ENCODE results near the gene COLEC11. TPM values are rescaled to one million over a fixed set of nuclear protein-coding genes. Genes with fewer than 3 reads are reported as not detected.
A peak's percentile ranks its signal among the peaks of the same experiment; 100 is the strongest.
"Not testable (repeated sequence)": the region's sequence is repeated elsewhere in the genome, so short reads cannot be mapped to it uniquely, and the experiment has no call there.

Gene COLEC11
- 2.1 TPM in 1 of 2 replicates, not detected in the other for total RNA-seq (2014; rRNA removed; shearing (Covaris generic))

- DNase-seq (ENCODE audit: low spot score) = peak; percentile 52
Measured at GRCh38 chr2:3594493-3595281, at the start of gene COLEC11. TSS of gene COLEC11 (plus strand) at chr2:3595112. CDS start at chr2:3604341, 9,229 bp downstream.

DNA sequence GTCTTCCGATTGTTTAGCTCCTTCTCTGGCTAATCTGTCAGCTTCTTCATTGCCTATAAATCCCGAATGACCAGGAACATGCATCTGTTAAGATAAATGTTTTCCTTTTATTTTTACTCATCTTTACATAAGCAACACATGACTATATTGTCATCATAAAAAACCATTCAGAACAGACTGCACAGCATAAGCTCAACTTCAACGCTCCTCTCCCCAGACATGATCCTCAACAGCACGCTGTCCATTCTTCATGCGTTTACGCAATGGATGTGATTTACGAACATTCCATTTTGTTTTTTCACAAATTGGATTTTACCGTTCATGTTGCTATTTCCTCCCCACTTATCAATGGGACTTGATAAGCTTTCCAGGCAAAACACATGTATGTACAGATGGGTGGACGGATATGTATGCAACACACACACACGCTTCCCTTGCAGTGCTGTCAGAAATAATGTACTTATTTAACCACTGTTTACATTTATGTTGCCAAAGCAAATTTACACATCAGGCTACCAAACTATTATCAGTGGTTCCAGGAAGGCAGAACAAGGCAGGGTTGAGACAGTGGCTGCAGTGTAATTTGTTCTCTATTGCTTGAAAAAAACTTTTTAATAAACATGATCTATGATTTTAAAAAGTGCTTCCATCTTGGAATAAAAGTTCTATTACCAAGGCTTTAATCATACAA, 49.0 kb upstream of the COLEC11 start:
- DNase-seq (ENCODE audit: low spot score) = no peak
- in situ Hi-C loops (cut with HindIII; ENCODE audit: low sequenced_read_pairs) = no loop called here

More at GRCh38 chr2:3594493-3595281, at the start of gene COLEC11:
- in situ Hi-C loops (cut with HindIII; ENCODE audit: low sequenced_read_pairs) = no loop called here

GRCh38 chr2:3547915-3548314, 47.0 kb upstream of the COLEC11 start:
- in situ Hi-C loops (cut with HindIII; ENCODE audit: low sequenced_read_pairs) = no loop called here
- DNase-seq (ENCODE audit: low spot score) = no peak

DNA sequence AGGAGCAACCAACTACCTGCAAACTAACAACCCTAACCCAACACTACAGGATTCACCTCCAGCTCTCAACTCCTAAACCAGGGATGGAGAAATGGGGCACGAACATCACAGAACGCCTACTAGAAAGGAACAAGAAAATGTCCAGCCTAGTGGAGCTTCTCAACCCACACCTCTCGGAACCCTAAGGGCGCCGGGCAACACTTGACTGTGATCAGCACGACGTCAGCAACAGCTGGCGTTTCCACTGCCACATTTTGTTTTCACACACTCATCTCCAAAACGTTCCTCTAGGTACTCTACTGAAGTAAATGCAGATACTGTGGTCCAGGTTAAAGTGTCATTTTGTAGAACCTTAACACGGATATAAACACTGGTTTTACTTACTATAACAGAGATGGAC, 41.0 kb upstream of the COLEC11 start:
- in situ Hi-C loops (cut with HindIII; ENCODE audit: low sequenced_read_pairs) = no loop called here
- DNase-seq (ENCODE audit: low spot score) = no peak

- DNase-seq (ENCODE audit: low spot score) = no peak
- in situ Hi-C loops (cut with HindIII; ENCODE audit: low sequenced_read_pairs) = no loop called here
Measured at GRCh38 chr2:3557639-3558204, 37.2 kb upstream of the COLEC11 start.

DNA sequence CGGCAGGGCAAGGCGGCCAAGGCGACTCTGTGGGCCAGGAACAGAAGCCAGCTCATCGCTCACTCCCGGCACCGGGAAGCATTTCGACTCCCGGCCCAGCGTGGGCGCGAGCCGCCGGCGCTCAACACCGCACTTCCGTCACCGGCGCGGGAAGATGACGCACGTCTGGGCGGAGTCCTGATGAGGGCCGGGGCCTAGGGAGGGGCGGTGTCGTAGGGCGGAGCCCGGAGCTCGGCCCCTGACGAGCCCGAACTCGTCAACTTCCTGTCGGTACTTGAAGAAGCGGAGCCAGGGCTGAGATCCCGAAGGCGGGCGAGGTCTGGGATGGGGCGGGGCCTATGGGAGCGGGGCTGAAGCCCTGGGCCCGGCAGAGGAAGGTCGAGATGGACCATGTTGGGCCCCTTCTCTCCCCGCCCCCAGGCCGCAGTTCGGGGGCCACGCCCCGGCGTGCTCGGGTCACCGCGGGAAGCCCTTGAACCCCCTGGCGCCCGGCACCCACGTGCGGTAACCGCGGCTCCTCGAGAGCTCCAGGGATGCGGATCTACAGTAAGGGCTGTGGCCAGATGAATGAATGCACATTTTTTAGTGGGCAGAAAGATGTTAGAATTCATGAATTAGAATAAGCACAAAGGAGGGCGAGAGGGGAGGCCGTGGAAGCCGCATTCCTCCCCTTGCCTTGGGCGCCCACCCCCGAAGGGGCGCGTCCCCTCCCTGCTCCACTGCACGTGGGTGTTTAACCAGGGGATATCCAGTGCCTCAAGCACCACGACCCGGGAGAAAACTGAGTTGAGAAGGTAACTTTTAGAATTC, 36.5 kb upstream of the COLEC11 start, which contains the start of gene RNASEH1:
Gene RNASEH1 (minus strand): TSS at position 129 of the 810 bp plus-strand sequence. CDS start 73 bp downstream, at position 56.
- in situ Hi-C loops (cut with HindIII; ENCODE audit: low sequenced_read_pairs) = no loop called here
- peak; percentile 97 for DNase-seq (ENCODE audit: low spot score)

DNA sequence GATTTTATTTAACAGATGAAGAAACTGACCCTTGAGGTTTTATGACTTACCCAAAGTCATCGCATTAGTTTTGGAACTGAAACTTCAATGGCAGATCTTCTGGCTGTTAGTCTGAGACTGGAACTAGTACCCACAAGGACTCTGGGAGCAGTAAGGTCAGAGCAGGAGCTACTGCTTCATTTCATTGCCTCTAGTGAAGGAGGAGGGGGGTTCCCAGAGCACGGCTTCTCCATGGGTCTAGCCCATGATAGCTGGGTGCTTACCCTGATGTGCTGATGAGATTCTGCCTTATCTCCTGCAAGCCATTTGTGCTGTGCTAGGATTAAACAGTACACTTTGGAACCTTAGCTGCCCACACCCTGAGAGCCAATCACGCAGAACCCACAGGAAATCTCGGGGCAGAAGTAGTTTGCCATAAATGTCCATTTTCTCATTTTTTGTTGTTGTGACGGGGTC, 31.4 kb upstream of the COLEC11 start:
- no peak for DNase-seq (ENCODE audit: low spot score)
- in situ Hi-C loops (cut with HindIII; ENCODE audit: low sequenced_read_pairs) = no loop called here

DNA sequence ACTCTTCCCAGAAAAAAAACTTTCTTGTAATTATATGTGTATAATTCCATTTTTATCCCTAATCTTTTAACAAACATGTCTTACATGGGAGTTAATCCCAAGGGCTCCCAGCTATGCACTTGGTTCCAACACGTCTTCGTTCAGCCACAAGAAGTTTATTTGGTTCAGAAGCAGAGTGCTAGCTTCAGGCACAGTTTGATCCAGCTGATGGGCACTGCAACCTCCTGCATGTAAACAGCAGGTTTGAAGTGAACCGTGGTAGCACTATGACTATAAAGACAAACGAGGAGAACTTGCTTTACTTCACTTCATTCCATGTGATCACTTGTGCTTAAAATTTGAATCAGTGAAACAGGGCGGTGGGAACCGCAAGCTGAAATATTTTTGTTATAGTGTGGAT, 29.8 kb upstream of the COLEC11 start:
- DNase-seq (ENCODE audit: low spot score) = no peak
- in situ Hi-C loops (cut with HindIII; ENCODE audit: low sequenced_read_pairs) = no loop called here

GRCh38 chr2:3566806-3567205, 28.1 kb upstream of the COLEC11 start:
- DNase-seq (ENCODE audit: low spot score) = no peak
- in situ Hi-C loops (cut with HindIII; ENCODE audit: low sequenced_read_pairs) = no loop called here

DNA sequence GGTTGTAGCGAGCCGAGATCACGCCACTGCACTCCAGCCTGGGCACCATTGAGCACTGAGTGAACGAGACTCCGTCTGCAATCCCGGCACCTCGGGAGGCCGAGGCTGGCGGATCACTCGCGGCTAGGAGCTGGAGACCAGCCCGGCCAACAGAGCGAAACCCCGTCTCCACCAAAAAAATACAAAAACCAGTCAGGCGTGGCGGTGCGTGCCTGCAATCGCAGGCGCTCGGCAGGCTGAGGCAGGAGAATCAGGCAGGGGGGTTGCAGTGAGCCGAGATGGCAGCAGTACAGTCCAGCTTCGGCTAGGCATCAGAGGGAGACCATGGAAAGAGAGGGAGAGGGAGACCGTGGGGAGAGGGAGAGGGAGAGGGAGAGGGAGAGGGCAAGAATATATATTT, 25.3 kb upstream of the COLEC11 start:
- DNase-seq (ENCODE audit: low spot score); in situ Hi-C loops (cut with HindIII; ENCODE audit: low sequenced_read_pairs): not testable (repeated sequence)

DNA sequence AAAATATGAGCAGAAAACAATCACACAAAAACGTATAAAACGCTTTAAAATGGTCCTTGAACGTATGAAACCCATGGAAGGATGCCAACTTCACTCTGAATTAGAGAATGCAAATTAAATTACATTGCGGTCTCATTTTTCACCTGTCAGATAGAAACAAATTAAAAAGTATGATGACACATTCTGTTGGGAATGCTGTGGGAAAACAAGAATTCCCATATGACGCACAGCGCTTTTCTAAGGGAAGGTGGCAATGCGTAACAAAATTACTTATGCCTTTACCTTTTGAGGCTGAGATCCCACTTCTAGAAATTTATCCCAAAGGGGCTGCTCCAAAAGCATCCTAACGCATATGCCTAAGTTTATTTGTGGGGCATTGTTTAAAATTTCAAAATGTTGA, 23.6 kb upstream of the COLEC11 start:
- DNase-seq (ENCODE audit: low spot score) = no peak
- in situ Hi-C loops (cut with HindIII; ENCODE audit: low sequenced_read_pairs) = no loop called here

GRCh38 chr2:3572620-3573019, 22.3 kb upstream of the COLEC11 start:
- in situ Hi-C loops (cut with HindIII; ENCODE audit: low sequenced_read_pairs) = no loop called here
- no peak for DNase-seq (ENCODE audit: low spot score)

DNA sequence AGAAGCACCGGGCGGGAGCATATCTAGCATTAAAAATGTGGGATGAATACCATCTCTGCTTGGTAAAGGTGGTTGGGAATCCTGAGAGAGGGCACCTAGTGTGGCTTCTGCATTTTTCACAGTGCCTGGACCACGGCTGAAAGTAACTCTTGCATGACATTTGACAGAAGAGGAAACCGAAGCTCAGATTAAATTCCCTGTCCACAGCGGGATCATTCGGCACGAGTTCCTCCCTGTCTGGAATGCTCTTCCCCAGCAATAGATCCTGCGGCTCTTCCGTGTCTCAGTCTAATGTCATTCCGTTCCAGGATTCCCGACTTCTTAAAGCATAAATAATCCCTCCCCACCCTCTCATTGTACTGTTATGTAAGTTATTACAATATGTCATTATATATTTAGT, 20.8 kb upstream of the COLEC11 start:
- in situ Hi-C loops (cut with HindIII; ENCODE audit: low sequenced_read_pairs) = no loop called here
- DNase-seq (ENCODE audit: low spot score) = no peak

DNA sequence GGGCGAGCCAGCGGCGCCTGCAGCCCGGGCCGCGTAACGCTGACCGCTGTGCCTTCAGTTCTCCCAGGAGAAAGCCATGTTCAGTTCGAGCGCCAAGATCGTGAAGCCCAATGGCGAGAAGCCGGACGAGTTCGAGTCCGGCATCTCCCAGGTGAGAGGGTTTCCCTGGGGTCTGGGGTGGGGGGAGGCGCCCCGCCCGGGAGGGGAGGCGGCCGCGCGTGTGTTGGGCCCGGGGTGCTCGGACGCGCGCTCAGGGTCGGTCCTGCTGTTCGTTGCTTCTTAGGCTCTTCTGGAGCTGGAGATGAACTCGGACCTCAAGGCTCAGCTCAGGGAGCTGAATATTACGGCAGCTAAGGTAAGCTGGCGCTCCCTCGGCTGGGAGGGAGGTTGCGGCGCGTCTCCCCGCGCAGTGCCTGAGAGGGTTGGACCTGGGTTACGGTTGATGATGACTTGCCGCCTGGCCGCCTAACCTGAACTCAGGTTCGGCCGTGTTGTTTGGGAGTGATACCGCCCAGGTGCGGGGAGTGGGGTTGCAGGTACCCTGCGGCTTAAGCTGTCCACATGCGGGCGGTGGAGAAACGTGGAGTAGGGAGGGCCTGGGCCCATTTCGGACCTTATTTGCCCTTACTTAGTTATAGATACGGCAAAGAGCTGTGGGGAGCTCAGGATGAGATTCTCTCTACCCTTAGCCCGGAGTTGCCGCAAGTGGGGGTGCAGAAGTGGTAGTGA, 19.2 kb upstream of the COLEC11 start:
- in situ Hi-C loops (cut with HindIII; ENCODE audit: low sequenced_read_pairs) = no loop called here
- DNase-seq (ENCODE audit: low spot score) = no peak

DNA sequence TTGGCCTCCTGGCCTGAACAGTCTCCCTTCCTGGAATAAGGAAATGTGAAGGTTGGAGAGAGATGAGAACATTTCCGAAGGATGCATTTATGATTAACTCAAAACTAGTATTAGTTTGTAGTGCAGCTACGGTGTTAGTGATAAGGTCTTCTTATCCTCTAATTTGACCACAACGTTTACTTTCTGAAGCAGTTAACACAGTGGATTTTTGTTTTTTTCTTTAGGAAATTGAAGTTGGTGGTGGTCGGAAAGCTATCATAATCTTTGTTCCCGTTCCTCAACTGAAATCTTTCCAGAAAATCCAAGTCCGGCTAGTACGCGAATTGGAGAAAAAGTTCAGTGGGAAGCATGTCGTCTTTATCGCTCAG, 18.7 kb upstream of the COLEC11 start:
- in situ Hi-C loops (cut with HindIII; ENCODE audit: low sequenced_read_pairs); DNase-seq (ENCODE audit: low spot score): not testable (repeated sequence)

GRCh38 chr2:3578987-3579386, 15.9 kb upstream of the COLEC11 start:
- DNase-seq (ENCODE audit: low spot score) = no peak
- in situ Hi-C loops (cut with HindIII; ENCODE audit: low sequenced_read_pairs) = no loop called here

GRCh38 chr2:3580449-3580848, 14.5 kb upstream of the COLEC11 start:
- in situ Hi-C loops (cut with HindIII; ENCODE audit: low sequenced_read_pairs) = no loop called here
- no peak for DNase-seq (ENCODE audit: low spot score)

GRCh38 chr2:3581367-3582262, 13.3 kb upstream of the COLEC11 start:
- in situ Hi-C loops (cut with HindIII; ENCODE audit: low sequenced_read_pairs) = no loop called here
- DNase-seq (ENCODE audit: low spot score) = no peak

All from G401 (cell line).